HEK293 (cell line): ENCODE results near the gene EOGT.

Source experiments
- CTCF ChIA-PET: fragments of 350-600 bp; formaldehyde crosslinking; extraction: SDS; loops from one replicate; lab custom pipeline; 2021; ENCODE audit warnings: antibody characterized with exemption; lab: Yijun Ruan, JAX
- POLR2A ChIA-PET: fragments of 300-600 bp; formaldehyde crosslinking; extraction: SDS; loops from one replicate; lab custom pipeline; 2020; ENCODE audit warnings: antibody characterized with exemption, inconsistent platforms; lab: Yijun Ruan, JAX
- H3K27ac ChIP-seq: fragments of 200-500 bp; sonication (Bioruptor generic); 2 replicates; pipeline ENCODE4 v1.5.1; 2014; ENCODE audit warnings: low read depth, low read length, control low read depth, inconsistent platforms; ENCODE audit errors: extremely low read depth
- H3K36me3 ChIP-seq, 2 experiments: fragments of 200-500 bp in 1 of 2; sonication (Bioruptor generic) in 1 of 2; 1 replicate in 1 of 2; 2 replicates in 1 of 2; pipeline ENCODE4 v1.5.1; 2014 to 2017; ENCODE audit warnings: inconsistent platforms in 2 of 2, low read length in 2 of 2; ENCODE audit not compliant: control insufficient read depth in 2 of 2, insufficient read depth in 1 of 2
- H3K4me1 ChIP-seq: fragments of 200-500 bp; sonication (Bioruptor generic); 2 replicates; pipeline ENCODE4 v1.5.1; 2014; ENCODE audit warnings: mild to moderate bottlenecking, low read length, inconsistent platforms; ENCODE audit not compliant: control insufficient read depth, insufficient read depth
- H3K4me3 ChIP-seq: 2 replicates; pipeline ENCODE4 v1.5.1; 2011; ENCODE audit warnings: low read depth, mild to moderate bottlenecking, control low read depth, low read length, moderate library complexity
- H3K9me3 ChIP-seq: fragments of 200-500 bp; sonication (Bioruptor generic); 2 replicates; pipeline ENCODE4 v1.5.1; 2014; ENCODE audit warnings: low read depth, low read length, inconsistent platforms; ENCODE audit not compliant: control insufficient read depth, insufficient read depth
- ELK4 ChIP-seq: IDR thresholded peaks from 2 replicates; pipeline ENCODE4 v1.6.1; 2011; ENCODE audit warnings: mild to moderate bottlenecking, low read depth, low read length, borderline replicate concordance
- GLIS2 ChIP-seq: fragments of 450-650 bp; formaldehyde crosslinking; IDR thresholded peaks from 2 replicates; pipeline ENCODE4 v1.5.1; 2016; ENCODE audit warnings: missing biosample characterization, missing genetic modification characterization
- INSM2 ChIP-seq: fragments of 450-650 bp; formaldehyde crosslinking; IDR thresholded peaks from 2 replicates; pipeline ENCODE4 v1.5.1; 2016; ENCODE audit warnings: missing biosample characterization, missing genetic modification characterization
- TSHZ1 ChIP-seq: fragments of 450-650 bp; formaldehyde crosslinking; IDR thresholded peaks from 2 replicates; pipeline ENCODE4 v1.5.1; 2016; ENCODE audit warnings: missing biosample characterization, missing genetic modification characterization, borderline replicate concordance
- ZBTB48 ChIP-seq: fragments of 450-650 bp; formaldehyde crosslinking; IDR thresholded peaks from 2 replicates; pipeline ENCODE4 v1.5.1; 2016; ENCODE audit warnings: missing biosample characterization, missing genetic modification characterization
- ZNF133 ChIP-seq: fragments of 450-650 bp; formaldehyde crosslinking; IDR thresholded peaks from 2 replicates; pipeline ENCODE4 v1.5.1; 2016; ENCODE audit warnings: missing biosample characterization, missing genetic modification characterization
- ZNF175 ChIP-seq: fragments of 450-650 bp; formaldehyde crosslinking; IDR thresholded peaks from 2 replicates; pipeline ENCODE4 v1.5.1; 2016; ENCODE audit warnings: missing biosample characterization, missing genetic modification characterization
- ZNF184 ChIP-seq: fragments of 450-650 bp; IDR thresholded peaks from 2 replicates; pipeline ENCODE4 v1.5.1; 2018; ENCODE audit warnings: missing biosample characterization, mild to moderate bottlenecking, missing genetic modification characterization
- ZNF202 ChIP-seq: fragments of 450-650 bp; formaldehyde crosslinking; IDR thresholded peaks from 2 replicates; pipeline ENCODE4 v1.5.1; 2016; ENCODE audit warnings: missing biosample characterization, missing genetic modification characterization, borderline replicate concordance
- ZNF366 ChIP-seq: fragments of 450-650 bp; formaldehyde crosslinking; conservative IDR thresholded peaks from 2 replicates; pipeline ENCODE4 v1.5.1; 2016; ENCODE audit warnings: missing biosample characterization, missing genetic modification characterization
- ZNF391 ChIP-seq: fragments of 450-650 bp; formaldehyde crosslinking; IDR thresholded peaks from 2 replicates; pipeline ENCODE4 v1.5.1; 2016; ENCODE audit warnings: low read depth, missing biosample characterization, missing genetic modification characterization, borderline replicate concordance
- ZNF48 ChIP-seq: fragments of 450-650 bp; formaldehyde crosslinking; IDR thresholded peaks from 2 replicates; pipeline ENCODE4 v1.5.1; 2016; ENCODE audit warnings: missing biosample characterization, missing genetic modification characterization
- ZNF501 ChIP-seq: fragments of 450-650 bp; formaldehyde crosslinking; IDR thresholded peaks from 2 replicates; pipeline ENCODE4 v1.5.1; 2016; ENCODE audit warnings: missing biosample characterization, missing genetic modification characterization
- ZNF514 ChIP-seq: fragments of 450-650 bp; formaldehyde crosslinking; IDR thresholded peaks from 2 replicates; pipeline ENCODE4 v1.5.1; 2016; ENCODE audit warnings: missing biosample characterization, missing genetic modification characterization
- ZNF521 ChIP-seq: fragments of 450-650 bp; formaldehyde crosslinking; IDR thresholded peaks from 2 replicates; pipeline ENCODE4 v1.5.1; 2017; ENCODE audit warnings: missing biosample characterization, mild to moderate bottlenecking, missing genetic modification characterization
- ZNF529 ChIP-seq: fragments of 450-650 bp; formaldehyde crosslinking; IDR thresholded peaks from 2 replicates; pipeline ENCODE4 v1.5.1; 2017; ENCODE audit warnings: missing genetic modification characterization, missing biosample characterization; ENCODE audit not compliant: insufficient replicate concordance
- ZNF623 ChIP-seq: fragments of 450-650 bp; formaldehyde crosslinking; IDR thresholded peaks from 2 replicates; pipeline ENCODE4 v1.5.1; 2016; ENCODE audit warnings: missing biosample characterization, missing genetic modification characterization
- ZNF639 ChIP-seq: fragments of 450-650 bp; formaldehyde crosslinking; IDR thresholded peaks from 2 replicates; pipeline ENCODE4 v1.5.1; 2016; ENCODE audit warnings: missing biosample characterization, missing genetic modification characterization
- ZNF704 ChIP-seq: fragments of 450-650 bp; formaldehyde crosslinking; IDR thresholded peaks from 2 replicates; pipeline ENCODE4 v1.5.1; 2016; ENCODE audit warnings: missing biosample characterization, missing genetic modification characterization
- ZNF777 ChIP-seq: fragments of 450-650 bp; formaldehyde crosslinking; IDR thresholded peaks from 2 replicates; pipeline ENCODE4 v1.5.1; 2017; ENCODE audit warnings: missing biosample characterization, missing genetic modification characterization, borderline replicate concordance
- ZSCAN16 ChIP-seq: fragments of 450-650 bp; formaldehyde crosslinking; IDR thresholded peaks from 2 replicates; pipeline ENCODE4 v1.5.1; 2016; ENCODE audit warnings: missing biosample characterization, missing genetic modification characterization

Gene EOGT

GRCh38 chr3:68985146-68985790 is 28.2 kb downstream of the EOGT start:
- ChIA-PET CTCF (interaction anchor here (1.0 kb wide), 1 partner anchor 13 kb away, joined by 3 read pairs; no protein-coding TSS in a partner anchor), POLR2A (no interaction called here)
- no peaks in the 10 kb centered on the region for H3K4me1 ChIP-seq
- TF ChIP-seq ZNF184 (tag by site-specific recombination) (no peak), ZNF133 (tag by site-specific recombination) (no peak), ELK4 (no peak), INSM2 (no peak), ZBTB48 (tag by site-specific recombination) (no peak), ZNF529 (tag by site-specific recombination) (no peak), ZNF175 (tag by site-specific recombination) (no peak), ZSCAN16 (no peak), ZNF514 (no peak), ZNF777 (tag by site-specific recombination) (no peak), ZNF366 (tag by site-specific recombination) (no peak), ZNF623 (no peak), ZNF391 (tag by site-specific recombination) (no peak), ZNF202 (tag by site-specific recombination) (no peak), ZNF639 (no peak), ZNF501 (tag by site-specific recombination) (no peak)
- H3K27ac ChIP-seq: no peak overlapping the region
- H3K36me3 ChIP-seq: peaks cover 4 to 73% of the 10 kb centered on the region in 2 experiments; a peak in 2 of 3 replicates
- H3K9me3 ChIP-seq: no peaks in the 10 kb centered on the region
- no peak overlapping the region for H3K4me3 ChIP-seq

- H3K27ac ChIP-seq: no peak overlapping the region
- CTCF ChIA-PET: interaction anchor here (1.0 kb wide), 1 partner anchor 12 kb away, joined by 3 read pairs; no protein-coding TSS in a partner anchor
- TF ChIP-seq TSHZ1 (tag by site-specific recombination) (no peak), GLIS2 (tag by site-specific recombination) (no peak), ZNF529 (tag by site-specific recombination) (no peak), ZNF48 (tag by site-specific recombination) (no peak), ZNF521 (tag by site-specific recombination) (no peak), ZNF704 (no peak)
- TF ChIP-seq, all 188 proteins: peak for 0
- Histone ChIP-seq H3K9me3 (no peaks in the 10 kb centered on the region), H3K4me1 (no peaks in the 10 kb centered on the region), H3K4me3 (no peak overlapping the region), H3K36me3 (peaks cover 4 to 83% of the 10 kb centered on the region in 2 experiments; a peak in 2 of 3 replicates)
- POLR2A ChIA-PET: no interaction called here
These were observed 29.4 kb downstream of the EOGT start for GRCh38 chr3:68984011-68984530.
